ENCODE results near the gene NSL1.

DNA sequence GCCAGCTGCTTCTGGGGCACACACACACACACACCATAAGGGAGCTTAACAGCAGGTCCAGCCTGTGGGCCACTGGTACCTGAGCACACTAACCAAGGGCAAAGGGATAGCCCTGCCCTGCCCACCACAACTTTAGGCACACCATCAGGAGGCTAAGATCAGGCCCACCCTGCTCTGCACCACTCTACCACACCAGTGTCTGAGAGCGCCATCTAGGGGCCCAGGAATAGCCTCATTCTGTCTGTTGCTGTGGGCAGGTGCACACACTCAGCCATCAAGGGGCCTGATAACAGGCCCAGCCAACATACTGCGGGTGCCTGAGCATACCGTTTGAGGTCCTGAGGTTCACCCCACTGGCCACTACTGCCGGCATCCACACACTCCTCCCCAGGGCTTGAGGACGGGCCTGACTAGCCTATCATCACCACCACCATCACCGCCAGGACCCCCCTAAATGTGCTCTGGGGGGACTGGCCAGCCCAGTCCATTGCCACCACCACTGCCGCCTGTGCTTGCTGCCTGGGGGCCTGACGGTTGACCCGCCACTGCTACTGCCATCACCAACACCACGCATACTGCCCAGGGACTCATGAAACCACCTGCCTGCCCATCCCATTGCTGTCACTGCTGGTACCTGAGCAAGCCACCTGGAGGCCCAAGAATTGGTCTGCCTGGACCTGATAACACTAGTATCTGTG is 31.3 kb downstream of the NSL1 start:
- TF ChIP-seq, protein P1, sequence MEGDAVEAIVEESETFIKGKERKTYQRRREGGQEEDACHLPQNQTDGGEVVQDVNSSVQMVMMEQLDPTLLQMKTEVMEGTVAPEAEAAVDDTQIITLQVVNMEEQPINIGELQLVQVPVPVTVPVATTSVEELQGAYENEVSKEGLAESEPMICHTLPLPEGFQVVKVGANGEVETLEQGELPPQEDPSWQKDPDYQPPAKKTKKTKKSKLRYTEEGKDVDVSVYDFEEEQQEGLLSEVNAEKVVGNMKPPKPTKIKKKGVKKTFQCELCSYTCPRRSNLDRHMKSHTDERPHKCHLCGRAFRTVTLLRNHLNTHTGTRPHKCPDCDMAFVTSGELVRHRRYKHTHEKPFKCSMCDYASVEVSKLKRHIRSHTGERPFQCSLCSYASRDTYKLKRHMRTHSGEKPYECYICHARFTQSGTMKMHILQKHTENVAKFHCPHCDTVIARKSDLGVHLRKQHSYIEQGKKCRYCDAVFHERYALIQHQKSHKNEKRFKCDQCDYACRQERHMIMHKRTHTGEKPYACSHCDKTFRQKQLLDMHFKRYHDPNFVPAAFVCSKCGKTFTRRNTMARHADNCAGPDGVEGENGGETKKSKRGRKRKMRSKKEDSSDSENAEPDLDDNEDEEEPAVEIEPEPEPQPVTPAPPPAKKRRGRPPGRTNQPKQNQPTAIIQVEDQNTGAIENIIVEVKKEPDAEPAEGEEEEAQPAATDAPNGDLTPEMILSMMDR (conservative IDR thresholded peaks at IDR 0.05 in 1 of 2, IDR thresholded peaks at IDR 0.05 in 1 of 2; ENCODE audit: low read depth in 1 of 2, low read length in 2 of 2), result peak; percentile 10 to 33
- TF ChIP-seq EZH2 (IDR thresholded peaks at IDR 0.05; ENCODE audit: low read length, missing control alignments), result no peak

Measured in fibroblast of lung (primary cell).